Mesendoderm (in vitro differentiated cells): ENCODE measurements around the gene KRTAP4-3. TPM values are rescaled to one million over a fixed set of nuclear protein-coding genes. Genes with fewer than 3 reads are reported as not detected.

Experiments used
- DNase-seq: peaks from one replicate; pipeline ENCODE4 v3.0.0; 2013
- H2AK5ac ChIP-seq: 2 replicates; pipeline ENCODE4 v1.6.1; 2013; ENCODE audit warnings: low read length, inconsistent platforms
- H2BK120ac ChIP-seq: 2 replicates; pipeline ENCODE4 v1.6.1; 2013; ENCODE audit warnings: low read depth, mild to moderate bottlenecking, low read length, moderate library complexity, mixed read lengths
- H2BK15ac ChIP-seq: replicated peaks from 2 replicates; pipeline ENCODE4 v1.6.1; 2013; ENCODE audit warnings: low read depth, mild to moderate bottlenecking, moderate library complexity
- H2BK5ac ChIP-seq: 2 replicates; pipeline ENCODE4 v1.6.1; 2013; ENCODE audit warnings: low read length, inconsistent platforms
- H3K18ac ChIP-seq: 2 replicates; pipeline ENCODE4 v1.6.1; 2013; ENCODE audit warnings: mild to moderate bottlenecking, low read length, mixed read lengths
- H3K23ac ChIP-seq: one replicate; pipeline ENCODE4 v1.6.1; 2013; ENCODE audit warnings: low read length
- H3K27ac ChIP-seq: 2 replicates; pipeline ENCODE4 v1.5.1; 2013; ENCODE audit warnings: low read depth, mild to moderate bottlenecking, inconsistent platforms, low read length, moderate library complexity
- H3K27me3 ChIP-seq: 2 replicates; pipeline ENCODE4 v1.6.1; 2013; ENCODE audit warnings: low read length, control low read depth, mild to moderate bottlenecking, inconsistent platforms; ENCODE audit not compliant: insufficient read depth, poor library complexity
- H3K36me3 ChIP-seq: 2 replicates; pipeline ENCODE4 v1.6.1; 2013; ENCODE audit warnings: low read length, inconsistent platforms; ENCODE audit not compliant: control insufficient read depth, insufficient read depth
- H3K4ac ChIP-seq: one replicate; pipeline ENCODE4 v1.6.1; 2013; ENCODE audit warnings: low read depth, mild to moderate bottlenecking, low read length, moderate library complexity
- H3K4me1 ChIP-seq: 2 replicates; pipeline ENCODE4 v1.6.1; 2013; ENCODE audit warnings: low read depth, low read length, inconsistent platforms; ENCODE audit not compliant: control insufficient read depth
- H3K4me2 ChIP-seq: 2 replicates; pipeline ENCODE4 v1.6.1; 2013; ENCODE audit warnings: low read length
- H3K4me3 ChIP-seq: 2 replicates; pipeline ENCODE4 v1.5.1; 2013; ENCODE audit warnings: mild to moderate bottlenecking, low read length
- H3K56ac ChIP-seq: one replicate; pipeline ENCODE4 v1.6.1; 2013; ENCODE audit warnings: low read length
- H3K79me1 ChIP-seq: 2 replicates; pipeline ENCODE4 v1.6.1; 2013; ENCODE audit warnings: low read length, inconsistent platforms
- H3K79me2 ChIP-seq: 2 replicates; pipeline ENCODE4 v1.6.1; 2013; ENCODE audit warnings: mild to moderate bottlenecking, low read length; ENCODE audit not compliant: control insufficient read depth, insufficient read depth
- H3K9ac ChIP-seq: 2 replicates; pipeline ENCODE4 v1.6.1; 2013; ENCODE audit warnings: low read length, inconsistent platforms
- H4K5ac ChIP-seq: one replicate; pipeline ENCODE4 v1.6.1; 2013; ENCODE audit warnings: low read length
- H4K8ac ChIP-seq: one replicate; pipeline ENCODE4 v1.6.1; 2013; ENCODE audit warnings: low read depth, mild to moderate bottlenecking, control low read depth, low read length, moderate library complexity
- WGBS: extraction: QIAGEN DNeasy Blood & Tissue Kit; methylation state at CpG from one replicate; pipeline ENCODE4 v1.1.7; 2013; ENCODE audit warnings: low lambda C conversion rate, missing lambda C conversion rate; ENCODE audit not compliant: insufficient coverage; ENCODE audit errors: extremely low coverage; 5-methylcytosine and 5-hydroxymethylcytosine counted together
- polyA plus RNA-seq, 2 experiments: library from polyadenylated mRNA; stranded (reverse); fragments of 200-250 nt; gene quantifications; one replicate each; pipeline ENCODE4 v1.2.3, GENCODE V29; 2013

The KRTAP4-3 gene
- not detected for polyA plus RNA-seq (2013, experiment 1 of 2)
- not detected for polyA plus RNA-seq (2013, experiment 2 of 2)

GRCh38 chr17:41168121-41168520 lies at the start of gene KRTAP4-3:
KRTAP4-3 (minus strand) TSS chr17:41168221; CDS start chr17:41168172, 49 bp downstream.
- Histone ChIP-seq H3K4me3 (no peak within 1 kb of the TSS), H3K23ac (no peak within 1 kb of the TSS), H2BK5ac (no peak within 1 kb of the TSS), H2BK120ac (no peak within 1 kb of the TSS), H3K4ac (no peak within 1 kb of the TSS), H3K27ac (no peak within 1 kb of the TSS), H3K4me2 (no peak within 1 kb of the TSS), H3K18ac (no peak within 1 kb of the TSS), H2AK5ac (no peak within 1 kb of the TSS), H3K56ac (no peak within 1 kb of the TSS), H4K8ac (no peak within 1 kb of the TSS), H3K36me3 (no peaks in the 10 kb centered on the region), H2BK15ac (no peak within 1 kb of the TSS), H3K4me1 (no peaks in the 10 kb centered on the region), H3K9ac (no peak within 1 kb of the TSS), H3K79me2 (no peaks in the 10 kb centered on the region), H3K27me3 (no peaks in the 10 kb centered on the region), H3K79me1 (no peaks in the 10 kb centered on the region), H4K5ac (no peak within 1 kb of the TSS)
- no CpG with 5 or more reads among the region's 1 CpG for WGBS
- no peak for DNase-seq

- no peak overlapping the region for H3K4me2 ChIP-seq
- no peaks in the 10 kb centered on the region for H3K79me1 ChIP-seq
- H3K23ac ChIP-seq: no peak overlapping the region
- H2BK5ac ChIP-seq: no peak overlapping the region
- WGBS: no CpG with 5 or more reads among the region's 1 CpG
- H4K8ac ChIP-seq: no peak overlapping the region
- H4K5ac ChIP-seq: no peak overlapping the region
- no peak overlapping the region for H3K9ac ChIP-seq
- no peaks in the 10 kb centered on the region for H3K79me2 ChIP-seq
- H3K4me3 ChIP-seq: no peak overlapping the region
- H3K27me3 ChIP-seq: no peaks in the 10 kb centered on the region
- DNase-seq: no peak
- H3K18ac ChIP-seq: no peak overlapping the region
- no peak overlapping the region for H3K4ac ChIP-seq
- no peaks in the 10 kb centered on the region for H3K36me3 ChIP-seq
- no peak overlapping the region for H3K27ac ChIP-seq
- no peak overlapping the region for H3K56ac ChIP-seq
- no peak overlapping the region for H2BK120ac ChIP-seq
- H2BK15ac ChIP-seq: no peak overlapping the region
- no peak overlapping the region for H2AK5ac ChIP-seq
- H3K4me1 ChIP-seq: no peaks in the 10 kb centered on the region
These were observed 47.7 kb upstream of the KRTAP4-3 start for GRCh38 chr17:41215681-41216080.

- Histone ChIP-seq H3K4me1 (no peaks in the 10 kb centered on the region), H3K27ac (no peak overlapping the region), H2AK5ac (no peak overlapping the region), H2BK15ac (no peak overlapping the region), H3K4ac (no peak overlapping the region), H2BK120ac (no peak overlapping the region), H3K4me3 (no peak overlapping the region), H3K18ac (no peak overlapping the region), H3K23ac (no peak overlapping the region), H2BK5ac (no peak overlapping the region), H3K79me2 (no peaks in the 10 kb centered on the region), H3K9ac (no peak overlapping the region), H3K4me2 (no peak overlapping the region), H3K27me3 (no peaks in the 10 kb centered on the region), H4K5ac (no peak overlapping the region), H3K79me1 (no peaks in the 10 kb centered on the region), H3K36me3 (no peaks in the 10 kb centered on the region), H4K8ac (no peak overlapping the region), H3K56ac (no peak overlapping the region)
- no CpG with 5 or more reads among the region's 7 CpGs for WGBS
- no peak for DNase-seq
These were observed 44.6 kb upstream of the KRTAP4-3 start for GRCh38 chr17:41212524-41213169.

- Histone ChIP-seq H3K4me1 (no peaks in the 10 kb centered on the region), H3K9ac (no peak overlapping the region), H2BK15ac (no peak overlapping the region), H3K4me2 (no peak overlapping the region), H3K56ac (no peak overlapping the region), H4K5ac (no peak overlapping the region), H3K27ac (no peak overlapping the region), H4K8ac (no peak overlapping the region), H2BK120ac (no peak overlapping the region), H3K79me1 (no peaks in the 10 kb centered on the region), H3K18ac (no peak overlapping the region), H2AK5ac (no peak overlapping the region), H3K4me3 (no peak overlapping the region), H3K4ac (no peak overlapping the region), H2BK5ac (no peak overlapping the region), H3K27me3 (no peaks in the 10 kb centered on the region), H3K23ac (no peak overlapping the region), H3K79me2 (no peaks in the 10 kb centered on the region), H3K36me3 (no peaks in the 10 kb centered on the region)
- no peak for DNase-seq
- WGBS: no CpG with 5 or more reads among the region's 1 CpG
These were observed 43.9 kb upstream of the KRTAP4-3 start for GRCh38 chr17:41211845-41212466.

DNA sequence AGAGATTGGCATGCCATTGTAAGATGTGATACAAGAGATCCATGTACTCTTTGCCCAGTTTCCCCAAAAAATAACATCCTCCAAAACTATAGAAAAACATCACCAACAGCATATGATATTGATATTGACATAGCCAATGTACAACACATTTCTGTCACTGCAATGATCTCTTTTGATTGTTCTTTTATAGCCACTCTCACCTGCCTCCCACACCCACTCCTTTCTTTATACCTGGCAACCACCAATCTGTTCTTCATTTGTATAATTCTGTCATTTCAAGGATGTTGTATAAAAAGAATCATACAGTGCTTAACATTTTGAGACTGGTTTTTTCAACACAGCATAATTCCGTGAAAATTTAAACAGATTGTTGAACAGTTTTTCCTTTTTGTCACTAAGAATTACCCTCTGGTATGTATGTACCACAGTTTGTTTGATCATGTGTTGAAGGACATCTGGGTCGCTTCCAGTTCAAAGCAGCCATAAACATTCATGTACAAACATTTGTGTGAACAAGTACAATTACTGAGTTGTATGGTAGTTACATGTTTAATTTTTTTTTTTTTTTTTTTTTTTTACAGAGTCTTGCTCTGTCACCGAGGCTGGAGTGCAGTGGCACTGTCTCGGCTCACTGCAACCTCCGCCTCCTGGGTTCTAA lies 31.5 kb upstream of the KRTAP4-3 start:
- Histone ChIP-seq H3K9ac (no peak overlapping the region), H3K56ac (no peak overlapping the region), H3K79me1 (no peaks in the 10 kb centered on the region), H2AK5ac (no peak overlapping the region), H3K27ac (no peak overlapping the region), H3K23ac (no peak overlapping the region), H4K8ac (no peak overlapping the region), H2BK120ac (no peak overlapping the region), H2BK5ac (no peak overlapping the region), H3K4me1 (no peaks in the 10 kb centered on the region), H2BK15ac (no peak overlapping the region), H4K5ac (no peak overlapping the region), H3K4me3 (no peak overlapping the region), H3K18ac (no peak overlapping the region), H3K4ac (no peak overlapping the region), H3K4me2 (no peak overlapping the region), H3K27me3 (no peaks in the 10 kb centered on the region), H3K36me3 (no peaks in the 10 kb centered on the region), H3K79me2 (no peaks in the 10 kb centered on the region)
- whole genome bisulfite sequencing: no CpG with 5 or more reads among the region's 5 CpGs
- DNase-seq: no peak
